GM23338 (cell line): ENCODE data around the gene MBD2.

Experiments
- EZH2 ChIP-seq: fragments of 200-600 bp; sonication (generic); IDR thresholded peaks from one replicate; pipeline ENCODE4 v1.8.0; 2017; ENCODE audit warnings: antibody characterized with exemption, mild to moderate bottlenecking, low read depth; ENCODE audit not compliant: unreplicated experiment
- EZH2phosphoT487 ChIP-seq: fragments of 200-600 bp; sonication (generic); IDR thresholded peaks from one replicate; pipeline ENCODE4 v1.8.1; 2018; ENCODE audit warnings: antibody characterized with exemption; ENCODE audit not compliant: unreplicated experiment
- JUNB ChIP-seq: IDR thresholded peaks from one replicate; pipeline ENCODE4 v1.6.1; 2016; ENCODE audit warnings: antibody characterized with exemption; ENCODE audit not compliant: unreplicated experiment
- NANOG ChIP-seq: IDR thresholded peaks from 2 replicates; pipeline ENCODE4 v1.6.1; 2016; ENCODE audit warnings: antibody characterized with exemption, borderline replicate concordance
- POLR2AphosphoS5 ChIP-seq: IDR thresholded peaks from 2 replicates; pipeline ENCODE4 v1.6.1; 2016; ENCODE audit warnings: antibody characterized with exemption, low read depth
- ZNF114 ChIP-seq: fragments of 250-450 bp; sonication (Bioruptor Pico); IDR thresholded peaks from 2 replicates; pipeline ENCODE4 v1.5.0; 2020; ENCODE audit warnings: mild to moderate bottlenecking, moderate library complexity
- ZNF331 ChIP-seq: fragments of 250-450 bp; sonication (Bioruptor Pico); IDR thresholded peaks from 2 replicates; pipeline ENCODE4 v1.5.0; 2020; ENCODE audit warnings: low read depth, mild to moderate bottlenecking, moderate library complexity
- TF ChIP-seq, protein P1 (sequence below), 2 experiments: fragments of 200-600 bp in 1 of 2; sonication (generic) in 1 of 2; conservative IDR thresholded peaks; 2 replicates each; pipeline versions ENCODE4 v1.5.1 to v1.6.1; 2016 to 2017; ENCODE audit warnings: antibody characterized with exemption in 2 of 2, low read depth in 2 of 2, mild to moderate bottlenecking in 2 of 2, moderate library complexity in 1 of 2
- TF ChIP-seq, protein P2 (sequence below): IDR thresholded peaks from 2 replicates; pipeline ENCODE4 v1.6.1; 2016; ENCODE audit warnings: antibody characterized with exemption
- TF ChIP-seq, protein P3 (sequence below): IDR thresholded peaks from one replicate; pipeline ENCODE4 v1.6.1; 2018; ENCODE audit warnings: antibody characterized with exemption; ENCODE audit not compliant: unreplicated experiment

DNA sequence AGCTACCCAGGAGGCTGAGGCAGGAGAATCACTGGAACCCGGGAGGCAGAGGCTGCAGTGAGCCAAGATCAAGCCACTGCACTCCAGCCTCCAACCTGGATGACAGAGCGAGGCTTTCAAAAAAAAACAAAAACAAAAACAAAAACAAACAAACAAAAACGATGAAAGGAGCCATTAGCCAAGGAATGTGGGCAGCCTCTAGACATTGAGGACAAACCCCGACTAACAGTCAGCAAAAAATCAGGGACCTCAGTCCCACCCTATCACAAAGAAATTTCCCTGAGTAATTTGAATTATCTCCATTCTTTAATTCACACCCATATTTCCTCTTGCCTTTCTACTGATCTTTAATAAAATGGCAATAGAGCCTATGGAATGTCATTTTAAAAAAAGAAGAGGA, 75.8 kb downstream of the MBD2 start:
- TF ChIP-seq, protein P1, sequence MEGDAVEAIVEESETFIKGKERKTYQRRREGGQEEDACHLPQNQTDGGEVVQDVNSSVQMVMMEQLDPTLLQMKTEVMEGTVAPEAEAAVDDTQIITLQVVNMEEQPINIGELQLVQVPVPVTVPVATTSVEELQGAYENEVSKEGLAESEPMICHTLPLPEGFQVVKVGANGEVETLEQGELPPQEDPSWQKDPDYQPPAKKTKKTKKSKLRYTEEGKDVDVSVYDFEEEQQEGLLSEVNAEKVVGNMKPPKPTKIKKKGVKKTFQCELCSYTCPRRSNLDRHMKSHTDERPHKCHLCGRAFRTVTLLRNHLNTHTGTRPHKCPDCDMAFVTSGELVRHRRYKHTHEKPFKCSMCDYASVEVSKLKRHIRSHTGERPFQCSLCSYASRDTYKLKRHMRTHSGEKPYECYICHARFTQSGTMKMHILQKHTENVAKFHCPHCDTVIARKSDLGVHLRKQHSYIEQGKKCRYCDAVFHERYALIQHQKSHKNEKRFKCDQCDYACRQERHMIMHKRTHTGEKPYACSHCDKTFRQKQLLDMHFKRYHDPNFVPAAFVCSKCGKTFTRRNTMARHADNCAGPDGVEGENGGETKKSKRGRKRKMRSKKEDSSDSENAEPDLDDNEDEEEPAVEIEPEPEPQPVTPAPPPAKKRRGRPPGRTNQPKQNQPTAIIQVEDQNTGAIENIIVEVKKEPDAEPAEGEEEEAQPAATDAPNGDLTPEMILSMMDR (conservative IDR thresholded peaks at IDR 0.05; ENCODE audit: low read depth in 2 of 2) = no peak
- TF ChIP-seq, protein P2, sequence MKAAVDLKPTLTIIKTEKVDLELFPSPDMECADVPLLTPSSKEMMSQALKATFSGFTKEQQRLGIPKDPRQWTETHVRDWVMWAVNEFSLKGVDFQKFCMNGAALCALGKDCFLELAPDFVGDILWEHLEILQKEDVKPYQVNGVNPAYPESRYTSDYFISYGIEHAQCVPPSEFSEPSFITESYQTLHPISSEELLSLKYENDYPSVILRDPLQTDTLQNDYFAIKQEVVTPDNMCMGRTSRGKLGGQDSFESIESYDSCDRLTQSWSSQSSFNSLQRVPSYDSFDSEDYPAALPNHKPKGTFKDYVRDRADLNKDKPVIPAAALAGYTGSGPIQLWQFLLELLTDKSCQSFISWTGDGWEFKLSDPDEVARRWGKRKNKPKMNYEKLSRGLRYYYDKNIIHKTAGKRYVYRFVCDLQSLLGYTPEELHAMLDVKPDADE = no peak
- no peak for TF ChIP-seq POLR2AphosphoS5
- no peak for TF ChIP-seq EZH2
- TF ChIP-seq, protein P3, sequence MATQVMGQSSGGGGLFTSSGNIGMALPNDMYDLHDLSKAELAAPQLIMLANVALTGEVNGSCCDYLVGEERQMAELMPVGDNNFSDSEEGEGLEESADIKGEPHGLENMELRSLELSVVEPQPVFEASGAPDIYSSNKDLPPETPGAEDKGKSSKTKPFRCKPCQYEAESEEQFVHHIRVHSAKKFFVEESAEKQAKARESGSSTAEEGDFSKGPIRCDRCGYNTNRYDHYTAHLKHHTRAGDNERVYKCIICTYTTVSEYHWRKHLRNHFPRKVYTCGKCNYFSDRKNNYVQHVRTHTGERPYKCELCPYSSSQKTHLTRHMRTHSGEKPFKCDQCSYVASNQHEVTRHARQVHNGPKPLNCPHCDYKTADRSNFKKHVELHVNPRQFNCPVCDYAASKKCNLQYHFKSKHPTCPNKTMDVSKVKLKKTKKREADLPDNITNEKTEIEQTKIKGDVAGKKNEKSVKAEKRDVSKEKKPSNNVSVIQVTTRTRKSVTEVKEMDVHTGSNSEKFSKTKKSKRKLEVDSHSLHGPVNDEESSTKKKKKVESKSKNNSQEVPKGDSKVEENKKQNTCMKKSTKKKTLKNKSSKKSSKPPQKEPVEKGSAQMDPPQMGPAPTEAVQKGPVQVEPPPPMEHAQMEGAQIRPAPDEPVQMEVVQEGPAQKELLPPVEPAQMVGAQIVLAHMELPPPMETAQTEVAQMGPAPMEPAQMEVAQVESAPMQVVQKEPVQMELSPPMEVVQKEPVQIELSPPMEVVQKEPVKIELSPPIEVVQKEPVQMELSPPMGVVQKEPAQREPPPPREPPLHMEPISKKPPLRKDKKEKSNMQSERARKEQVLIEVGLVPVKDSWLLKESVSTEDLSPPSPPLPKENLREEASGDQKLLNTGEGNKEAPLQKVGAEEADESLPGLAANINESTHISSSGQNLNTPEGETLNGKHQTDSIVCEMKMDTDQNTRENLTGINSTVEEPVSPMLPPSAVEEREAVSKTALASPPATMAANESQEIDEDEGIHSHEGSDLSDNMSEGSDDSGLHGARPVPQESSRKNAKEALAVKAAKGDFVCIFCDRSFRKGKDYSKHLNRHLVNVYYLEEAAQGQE = no peak
- TF ChIP-seq JUNB = no peak
- TF ChIP-seq EZH2phosphoT487 = no peak
- TF ChIP-seq ZNF114 (CRISPR knock-in tag) = no peak
- no peak for TF ChIP-seq NANOG
- no peak for TF ChIP-seq ZNF331 (CRISPR knock-in tag)
